RWPE2 (cell line): ENCODE data around the gene APC2.

Experiments used
- ATAC-seq: fragments of 200-7000 bp; cut with Tn5 transposase; 3 replicates; pipeline ENCODE4 v1.9.1; 2021; ENCODE audit warnings: low read depth
- DNase-seq: peaks from one replicate; pipeline ENCODE4 v3.0.0-alpha.2; 2020; ENCODE audit warnings: low spot score
- H3K27ac ChIP-seq: fragments of 450-650 bp; 2 replicates; pipeline ENCODE4 v1.5.1; 2017; ENCODE audit warnings: mild to moderate bottlenecking; ENCODE audit not compliant: poor library complexity, severe bottlenecking
- H3K27me3 ChIP-seq: fragments of 250-450 bp; sonication (Bioruptor Pico); 2 replicates; pipeline ENCODE4 v1.5.1; 2021; ENCODE audit warnings: mild to moderate bottlenecking, moderate library complexity; ENCODE audit not compliant: insufficient read depth, poor library complexity, severe bottlenecking
- H3K36me3 ChIP-seq: fragments of 250-450 bp; sonication (Bioruptor Pico); 2 replicates; pipeline ENCODE4 v1.5.1; 2020; ENCODE audit warnings: low read depth, mild to moderate bottlenecking, moderate library complexity
- H3K4me1 ChIP-seq: fragments of 250-450 bp; sonication (Bioruptor Pico); 2 replicates; pipeline ENCODE4 v1.5.1; 2021; ENCODE audit warnings: mild to moderate bottlenecking, moderate library complexity; ENCODE audit not compliant: insufficient read depth, poor library complexity, severe bottlenecking
- H3K4me3 ChIP-seq: fragments of 250-450 bp; sonication (Bioruptor Pico); 2 replicates; pipeline ENCODE4 v1.5.1; 2021; ENCODE audit warnings: mild to moderate bottlenecking, moderate library complexity; ENCODE audit not compliant: severe bottlenecking
- H3K9me3 ChIP-seq: fragments of 250-450 bp; sonication (Bioruptor Pico); 2 replicates; pipeline ENCODE4 v1.5.1; 2021; ENCODE audit warnings: mild to moderate bottlenecking, moderate library complexity; ENCODE audit not compliant: severe bottlenecking
- TF ChIP-seq, protein P1 (sequence below): fragments of 450-650 bp; IDR thresholded peaks from one replicate; pipeline ENCODE4 v1.5.1; 2017; ENCODE audit warnings: mild to moderate bottlenecking, moderate library complexity; ENCODE audit not compliant: poor library complexity, severe bottlenecking

APC2 gene

DNA sequence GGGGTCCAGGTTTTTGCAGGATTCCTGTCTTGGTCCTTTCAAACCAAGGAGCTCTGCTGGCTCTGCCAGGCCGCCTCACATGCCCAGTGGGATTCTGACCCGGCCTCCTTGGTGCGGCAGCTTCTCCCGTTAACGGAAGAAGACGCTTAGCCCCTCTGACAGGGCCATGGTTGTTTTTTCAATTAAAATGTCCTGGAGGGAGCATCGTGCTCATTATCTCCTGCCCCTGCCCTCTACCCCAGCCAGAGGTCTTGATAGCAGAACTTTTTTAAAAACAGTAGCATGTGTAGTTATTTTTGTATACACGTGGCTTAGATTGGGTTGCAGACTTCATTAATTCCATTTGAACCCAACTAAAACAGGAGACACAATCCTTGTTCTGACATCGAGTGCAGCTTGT lies 23.2 kb upstream of the APC2 start:
- no peak overlapping the region for H3K4me3 ChIP-seq
- ATAC-seq (no peak), DNase-seq (no peak)
- peaks cover 92% of the 10 kb centered on the region for H3K36me3 ChIP-seq
- no peaks in the 10 kb centered on the region for H3K27me3 ChIP-seq
- no peak overlapping the region for H3K27ac ChIP-seq
- TF ChIP-seq, protein P1, sequence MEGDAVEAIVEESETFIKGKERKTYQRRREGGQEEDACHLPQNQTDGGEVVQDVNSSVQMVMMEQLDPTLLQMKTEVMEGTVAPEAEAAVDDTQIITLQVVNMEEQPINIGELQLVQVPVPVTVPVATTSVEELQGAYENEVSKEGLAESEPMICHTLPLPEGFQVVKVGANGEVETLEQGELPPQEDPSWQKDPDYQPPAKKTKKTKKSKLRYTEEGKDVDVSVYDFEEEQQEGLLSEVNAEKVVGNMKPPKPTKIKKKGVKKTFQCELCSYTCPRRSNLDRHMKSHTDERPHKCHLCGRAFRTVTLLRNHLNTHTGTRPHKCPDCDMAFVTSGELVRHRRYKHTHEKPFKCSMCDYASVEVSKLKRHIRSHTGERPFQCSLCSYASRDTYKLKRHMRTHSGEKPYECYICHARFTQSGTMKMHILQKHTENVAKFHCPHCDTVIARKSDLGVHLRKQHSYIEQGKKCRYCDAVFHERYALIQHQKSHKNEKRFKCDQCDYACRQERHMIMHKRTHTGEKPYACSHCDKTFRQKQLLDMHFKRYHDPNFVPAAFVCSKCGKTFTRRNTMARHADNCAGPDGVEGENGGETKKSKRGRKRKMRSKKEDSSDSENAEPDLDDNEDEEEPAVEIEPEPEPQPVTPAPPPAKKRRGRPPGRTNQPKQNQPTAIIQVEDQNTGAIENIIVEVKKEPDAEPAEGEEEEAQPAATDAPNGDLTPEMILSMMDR = no peak
- no peaks in the 10 kb centered on the region for H3K9me3 ChIP-seq
- H3K4me1 ChIP-seq = peaks cover 11% of the 10 kb centered on the region

DNA sequence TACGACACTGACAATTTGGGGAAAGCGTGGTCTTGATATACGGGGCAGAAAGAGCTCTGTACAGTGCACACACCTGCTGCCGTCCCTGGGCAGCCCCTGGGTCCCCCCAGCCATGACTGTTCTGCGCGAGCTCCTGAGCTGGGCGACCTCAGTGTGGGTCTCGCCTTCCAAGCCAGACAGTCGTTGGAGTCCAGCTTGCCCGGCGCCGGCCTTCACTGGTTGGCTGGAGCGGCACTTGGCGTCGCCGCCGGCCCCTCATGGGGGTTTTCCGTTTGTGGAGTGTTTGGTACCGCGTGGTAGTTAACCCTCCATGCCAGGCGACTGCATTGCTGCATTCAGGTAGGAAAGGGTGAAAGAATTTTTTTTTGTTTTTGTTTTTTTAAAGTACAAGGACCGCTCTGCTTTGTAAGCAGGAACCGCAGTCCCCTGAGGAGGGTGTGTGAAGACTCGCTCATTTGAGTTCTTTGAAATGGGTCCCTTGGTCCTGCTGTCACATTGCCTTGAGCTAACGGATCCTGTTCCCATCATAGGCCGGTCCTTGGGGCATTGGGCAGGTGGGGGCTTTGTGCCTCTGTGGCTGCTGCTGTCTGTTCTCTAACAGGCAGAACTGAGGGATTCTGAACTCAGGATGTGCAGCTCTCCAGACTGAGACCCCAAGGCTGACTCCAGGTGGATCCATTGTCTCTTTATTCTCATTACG lies 22.6 kb upstream of the APC2 start:
- TF ChIP-seq, protein P1 = no peak
- ATAC-seq = no peak
- peaks cover 11% of the 10 kb centered on the region for H3K4me1 ChIP-seq
- no peaks in the 10 kb centered on the region for H3K9me3 ChIP-seq
- no peaks in the 10 kb centered on the region for H3K27me3 ChIP-seq
- no peak for DNase-seq
- H3K36me3 ChIP-seq = peaks cover 95% of the 10 kb centered on the region
- H3K27ac ChIP-seq = no peak overlapping the region
- H3K4me3 ChIP-seq = no peak overlapping the region

DNA sequence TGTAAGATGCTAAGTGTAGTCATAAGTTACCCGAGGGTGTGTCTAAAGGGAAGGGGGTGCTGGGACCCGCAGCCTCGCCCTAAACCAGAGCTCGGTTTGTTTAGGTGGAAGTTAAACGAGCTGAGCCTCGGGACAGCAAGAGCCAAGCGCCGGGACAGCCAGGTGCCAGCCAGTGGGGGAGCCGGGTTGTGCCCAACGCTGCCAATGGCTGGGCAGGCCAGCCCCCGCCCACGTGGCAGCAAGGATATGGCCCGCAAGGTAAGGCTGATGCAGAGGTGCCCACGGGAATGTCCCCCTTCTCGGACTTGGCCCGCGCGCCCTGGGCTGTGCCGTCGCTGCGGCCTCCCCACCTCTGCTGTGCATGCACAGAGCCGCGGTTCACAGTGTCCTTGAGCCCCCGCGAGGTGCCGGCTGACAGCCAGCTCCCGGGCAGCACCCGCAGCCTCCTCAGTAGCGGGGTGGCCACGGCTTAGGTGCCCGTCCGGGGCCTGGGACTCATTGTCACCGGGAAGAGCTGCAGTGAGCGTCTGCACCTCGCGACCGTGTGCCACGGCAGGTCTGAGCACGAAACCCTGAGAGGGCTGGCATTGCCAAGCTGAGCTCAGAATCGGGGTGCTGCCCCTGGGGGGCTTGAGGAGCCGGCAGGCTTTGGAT lies 21.1 kb upstream of the APC2 start:
- H3K36me3 ChIP-seq = peaks cover 93% of the 10 kb centered on the region
- DNase-seq (no peak), ATAC-seq (no peak)
- H3K4me1 ChIP-seq = peaks cover 11% of the 10 kb centered on the region
- no peaks in the 10 kb centered on the region for H3K9me3 ChIP-seq
- TF ChIP-seq, protein P1 = no peak
- no peak overlapping the region for H3K27ac ChIP-seq
- H3K4me3 ChIP-seq = no peak overlapping the region
- H3K27me3 ChIP-seq = no peaks in the 10 kb centered on the region

DNA sequence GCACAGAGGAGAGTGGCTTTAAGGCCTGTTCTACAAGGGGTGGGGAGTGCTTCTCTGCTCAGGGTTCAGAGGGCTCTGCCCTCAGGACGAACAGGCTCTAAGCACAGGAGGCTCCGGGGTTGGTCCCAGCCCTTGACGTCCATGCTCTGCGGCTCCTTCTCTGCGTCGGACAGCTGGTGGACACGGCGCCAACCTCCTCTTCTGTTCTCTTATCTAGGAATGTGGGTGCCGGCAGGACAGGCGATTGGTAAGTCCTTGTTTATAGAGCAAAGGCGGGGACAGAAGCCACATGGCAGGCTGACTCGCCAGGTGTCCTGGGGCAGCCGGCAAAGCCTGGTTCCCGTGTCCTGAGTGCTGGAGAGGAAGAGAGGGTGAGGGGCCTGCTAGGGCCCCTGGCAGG lies 20.2 kb upstream of the APC2 start:
- TF ChIP-seq, protein P1 = no peak
- DNase-seq (no peak), ATAC-seq (no peak)
- H3K9me3 ChIP-seq = no peaks in the 10 kb centered on the region
- no peaks in the 10 kb centered on the region for H3K27me3 ChIP-seq
- peaks cover 6% of the 10 kb centered on the region for H3K4me1 ChIP-seq
- peaks cover 95% of the 10 kb centered on the region for H3K36me3 ChIP-seq
- no peak overlapping the region for H3K27ac ChIP-seq
- H3K4me3 ChIP-seq = no peak overlapping the region

DNA sequence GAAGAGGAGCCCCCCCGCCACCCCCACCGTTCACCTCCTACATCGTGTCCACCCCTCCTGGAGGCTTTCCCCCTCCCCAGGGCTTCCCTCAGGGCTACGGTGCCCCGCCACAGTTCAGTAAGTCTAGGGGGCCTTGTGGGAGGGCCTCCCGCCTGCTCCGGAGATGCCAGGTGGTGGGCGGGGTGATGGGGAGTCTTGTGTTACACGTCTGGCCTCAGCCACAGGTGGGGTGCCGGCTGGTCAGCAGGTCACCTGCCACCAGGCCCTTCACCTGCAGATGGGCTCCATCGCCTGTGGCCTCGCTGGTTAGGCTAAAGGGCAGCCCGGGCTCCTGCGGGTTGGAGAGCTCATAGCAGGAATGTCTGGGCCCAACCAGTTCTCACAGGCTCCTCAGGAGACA lies 19.7 kb upstream of the APC2 start:
- no peak for DNase-seq
- TF ChIP-seq, protein P1 = no peak
- no peaks in the 10 kb centered on the region for H3K9me3 ChIP-seq
- H3K27ac ChIP-seq = no peak overlapping the region
- H3K4me3 ChIP-seq = no peak overlapping the region
- no peak for ATAC-seq
- peaks cover 93% of the 10 kb centered on the region for H3K36me3 ChIP-seq
- H3K4me1 ChIP-seq = peaks cover 2% of the 10 kb centered on the region
- no peaks in the 10 kb centered on the region for H3K27me3 ChIP-seq
